Fibroblast of the conjunctiva (primary cell): ENCODE measurements around the gene CSNK1E.
"Not testable (repeated sequence)": the region's sequence is repeated elsewhere in the genome, so short reads cannot be mapped to it uniquely, and the experiment has no call there.

ENCODE experiments used
- DNase-seq: peaks from one replicate; pipeline ENCODE4 v3.0.0-alpha.2; 2010; ENCODE audit warnings: low read depth

CSNK1E gene

GRCh38 chr22:38317122-38317994 lies at the start of gene CSNK1E:
Gene CSNK1E, minus strand, starts transcription at chr22:38317433. Its CDS starts 3,276 bp downstream, at chr22:38314157.
- no peak for DNase-seq

DNA sequence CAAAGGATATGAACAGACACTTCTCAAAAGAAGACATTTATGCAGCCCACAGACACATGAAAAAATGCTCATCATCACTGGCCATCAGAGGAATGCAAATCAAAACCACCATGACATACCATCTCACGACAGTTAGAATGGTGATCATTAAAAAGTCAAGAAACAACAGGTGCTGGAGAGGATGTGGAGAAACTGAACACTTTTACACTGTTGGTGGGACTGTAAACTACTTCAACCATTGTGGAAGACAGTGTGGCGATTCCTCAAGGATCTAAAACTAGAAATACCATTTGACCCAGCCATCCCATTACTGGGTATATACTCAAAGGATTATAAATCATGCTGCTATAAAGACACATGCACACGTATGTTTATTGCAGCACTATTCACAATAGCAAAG lies 48.6 kb upstream of the CSNK1E start:
- DNase-seq: not testable (repeated sequence)

DNA sequence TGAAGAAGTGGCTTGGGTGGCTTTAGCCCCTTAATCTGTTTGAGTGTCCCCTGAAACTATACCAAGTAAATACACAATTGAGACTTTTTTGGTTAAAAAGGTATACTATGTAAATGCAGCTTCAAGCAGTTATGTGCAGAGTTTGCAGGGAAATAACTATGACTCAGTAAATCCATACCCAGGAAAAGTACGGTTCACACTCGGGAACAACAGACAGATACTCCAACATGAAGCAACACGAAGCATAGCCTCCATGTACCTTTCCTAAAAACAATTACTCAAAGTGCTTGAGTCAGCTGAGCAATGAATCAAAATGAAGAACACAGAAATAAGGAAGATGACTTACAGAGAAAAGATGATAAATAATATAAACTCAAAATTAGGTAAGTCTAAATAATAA lies 47.9 kb upstream of the CSNK1E start:
- not testable (repeated sequence) for DNase-seq

- not testable (repeated sequence) for DNase-seq
Observed at GRCh38 chr22:38360560-38360959, 43.3 kb upstream of the CSNK1E start.

DNA sequence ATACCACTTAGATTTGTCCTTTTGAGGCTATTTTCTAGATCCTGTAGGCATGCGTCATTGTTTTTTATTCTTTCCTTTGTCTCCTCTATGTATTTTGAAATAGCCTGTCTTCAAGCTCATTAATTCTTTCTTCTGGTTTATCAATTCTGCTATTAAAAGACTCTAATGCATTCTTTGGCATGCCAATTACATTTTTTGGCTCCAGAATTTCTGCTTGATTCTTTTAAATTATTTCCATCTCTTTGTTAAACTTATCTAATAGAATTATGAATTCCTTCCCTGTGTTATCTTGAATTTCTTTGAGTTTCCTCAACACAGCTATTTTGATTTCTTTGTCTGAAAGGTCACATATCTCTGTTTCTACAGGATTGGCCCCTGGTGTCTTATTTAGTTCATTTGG lies 42.6 kb upstream of the CSNK1E start:
- not testable (repeated sequence) for DNase-seq

GRCh38 chr22:38357971-38358370 lies 40.7 kb upstream of the CSNK1E start:
- DNase-seq: not testable (repeated sequence)

- DNase-seq: no peak
Observed at GRCh38 chr22:38355275-38355674, 38.0 kb upstream of the CSNK1E start.

DNA sequence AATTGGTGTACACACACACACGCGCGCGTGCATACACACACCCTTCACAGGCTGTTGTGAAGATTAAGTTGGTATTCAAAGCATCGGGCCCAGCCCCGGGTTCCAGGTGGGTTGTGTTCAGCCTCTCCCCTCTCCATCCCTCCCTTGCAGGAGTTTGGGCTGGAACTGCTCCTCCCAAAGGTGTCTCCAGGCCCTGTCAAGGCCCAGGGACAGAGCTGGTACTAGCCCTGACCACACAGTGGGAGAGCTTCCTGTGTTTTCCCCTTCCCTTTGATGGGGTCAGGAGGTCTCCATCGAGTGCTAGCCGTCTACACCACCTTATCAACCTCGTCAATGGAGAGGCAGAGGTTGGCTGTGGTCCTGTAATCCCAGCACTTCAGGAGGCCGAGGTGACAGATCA lies 36.5 kb upstream of the CSNK1E start:
- no peak for DNase-seq

- peak; percentile 21 for DNase-seq
Observed at GRCh38 chr22:38353142-38353629, 36.0 kb upstream of the CSNK1E start.

- DNase-seq: no peak
Observed at GRCh38 chr22:38352436-38352835, 35.2 kb upstream of the CSNK1E start.

- no peak for DNase-seq
Observed at GRCh38 chr22:38350444-38351359, 33.5 kb upstream of the CSNK1E start.

DNA sequence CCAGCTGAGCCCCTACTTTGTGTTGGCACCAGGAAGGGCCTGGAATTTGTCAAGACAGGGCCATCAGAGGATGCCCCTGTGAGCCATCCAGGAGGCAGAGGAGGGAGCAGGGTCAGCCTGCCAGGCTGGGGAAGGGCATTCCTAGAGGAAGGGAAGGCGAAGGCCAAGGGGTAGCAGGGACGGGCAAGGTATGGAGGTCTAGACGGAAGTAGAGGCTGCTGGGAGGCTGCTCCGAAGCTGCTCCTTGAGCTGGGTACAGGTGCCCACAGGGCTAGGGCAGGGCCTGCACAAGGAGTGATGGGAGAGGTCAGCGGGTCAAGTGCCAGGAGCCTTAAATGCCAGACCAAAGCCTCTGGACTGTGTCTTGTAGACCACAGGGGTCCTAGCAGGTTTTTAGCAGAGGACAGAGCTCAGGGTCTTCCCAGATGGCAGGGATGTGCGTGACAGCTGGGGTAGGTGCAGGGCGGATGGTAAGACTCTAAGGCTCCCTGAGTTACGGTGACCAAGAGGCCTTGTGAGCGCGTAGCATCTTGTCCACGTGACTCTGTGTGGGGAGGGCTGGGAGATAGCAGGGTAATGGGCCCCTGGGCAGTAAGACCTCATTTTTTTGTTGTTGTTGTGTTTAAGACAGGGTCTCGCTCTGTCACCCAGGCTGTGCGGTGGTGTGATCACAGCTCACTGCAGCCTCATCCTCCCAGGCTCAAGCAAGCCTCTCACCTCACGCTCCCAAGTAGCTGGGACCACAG lies 31.7 kb upstream of the CSNK1E start:
- no peak for DNase-seq

GRCh38 chr22:38347944-38348750 lies 30.9 kb upstream of the CSNK1E start:
- DNase-seq: no peak

- DNase-seq: no peak
Observed at GRCh38 chr22:38347181-38347943, 30.1 kb upstream of the CSNK1E start.

DNA sequence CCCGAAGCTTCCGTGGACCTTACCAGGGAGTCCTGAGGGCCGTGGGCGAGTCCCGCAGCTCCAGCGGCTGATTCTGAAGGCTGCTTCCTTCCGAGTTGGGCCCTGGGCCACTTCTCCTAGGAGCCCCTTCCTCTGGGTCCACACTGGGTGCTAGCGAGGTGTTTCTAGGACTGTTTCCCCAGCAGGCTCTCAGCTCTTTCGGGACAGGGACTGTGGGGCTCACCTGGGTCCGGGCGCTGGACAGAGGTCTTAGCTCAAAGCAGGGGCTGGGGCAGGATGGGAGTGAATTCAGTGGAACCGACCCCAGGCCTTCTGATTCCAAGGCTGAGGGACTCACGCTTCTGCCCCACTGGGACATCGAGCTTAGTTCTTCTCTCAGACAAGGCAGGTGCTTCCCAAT lies 29.3 kb upstream of the CSNK1E start:
- DNase-seq: no peak

DNA sequence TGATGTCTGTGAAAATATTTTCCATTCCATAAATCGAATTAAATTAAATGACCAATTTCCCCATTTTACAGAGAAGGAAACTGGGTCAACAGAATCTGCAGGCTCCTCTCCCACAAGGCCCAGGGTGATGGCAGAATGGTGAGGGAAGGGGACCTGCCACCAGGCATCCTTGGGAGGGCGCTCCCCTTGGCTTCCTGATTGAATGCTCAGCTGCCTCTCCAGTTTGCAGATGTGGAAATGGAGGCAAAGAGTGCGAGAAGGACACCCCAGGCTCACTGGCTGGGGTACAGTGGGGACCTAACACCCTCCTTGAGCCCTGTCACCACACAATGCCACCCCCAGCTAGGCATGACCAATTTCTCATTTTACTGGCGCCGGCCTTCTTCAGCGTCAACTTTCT lies 28.5 kb upstream of the CSNK1E start:
- no peak for DNase-seq

- not testable (repeated sequence) for DNase-seq
Observed at GRCh38 chr22:38339893-38340292, 22.7 kb upstream of the CSNK1E start.

DNA sequence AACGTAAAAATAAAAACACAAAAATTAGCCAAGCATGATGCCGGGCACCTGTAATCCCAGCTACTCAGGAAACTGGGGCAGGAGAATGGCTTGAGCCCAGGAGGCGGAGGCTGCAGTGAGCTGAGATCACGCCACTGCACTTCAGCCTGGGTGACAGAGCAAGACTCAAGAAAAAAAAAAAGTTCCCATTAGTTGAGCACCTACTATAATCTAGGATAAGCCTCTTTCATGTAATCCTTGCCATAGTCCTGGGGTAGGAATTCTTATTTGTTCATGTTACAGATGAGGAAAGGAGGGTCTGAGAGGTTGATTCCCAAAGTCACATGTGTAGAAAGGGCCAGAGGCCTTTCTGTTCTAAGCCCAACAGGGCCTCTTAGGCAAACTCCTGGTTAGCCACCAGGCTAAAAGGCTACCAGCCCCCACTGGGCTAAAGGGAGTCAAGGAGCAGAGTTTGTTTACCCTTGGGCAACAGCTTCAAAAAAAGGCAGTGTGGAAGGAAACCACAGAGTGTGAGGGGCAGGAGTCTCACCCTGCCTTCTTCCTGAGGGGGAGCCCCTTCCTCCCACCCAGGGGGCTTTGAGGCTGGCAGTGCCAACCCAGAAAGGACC lies 21.6 kb upstream of the CSNK1E start:
- no peak for DNase-seq

DNA sequence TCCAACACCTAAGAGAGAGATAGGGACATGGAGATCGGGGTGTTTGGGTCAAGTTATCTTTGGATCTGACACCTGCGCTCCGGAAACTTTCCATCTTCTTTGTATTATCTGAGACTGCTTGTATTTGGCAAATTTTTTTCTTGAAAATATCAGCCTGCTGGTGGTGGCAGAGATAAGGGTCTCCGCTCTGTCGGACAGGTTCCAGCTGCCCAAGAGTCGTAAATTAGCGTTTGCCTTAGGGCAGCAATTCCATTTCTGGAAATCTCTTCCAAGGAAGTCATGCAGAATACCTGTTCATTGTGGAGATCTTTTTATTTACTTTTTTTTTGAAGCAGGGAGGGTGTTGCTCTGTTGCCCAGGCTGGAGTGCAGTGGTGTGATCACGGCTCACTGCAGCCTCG lies 19.5 kb upstream of the CSNK1E start:
- no peak for DNase-seq

DNA sequence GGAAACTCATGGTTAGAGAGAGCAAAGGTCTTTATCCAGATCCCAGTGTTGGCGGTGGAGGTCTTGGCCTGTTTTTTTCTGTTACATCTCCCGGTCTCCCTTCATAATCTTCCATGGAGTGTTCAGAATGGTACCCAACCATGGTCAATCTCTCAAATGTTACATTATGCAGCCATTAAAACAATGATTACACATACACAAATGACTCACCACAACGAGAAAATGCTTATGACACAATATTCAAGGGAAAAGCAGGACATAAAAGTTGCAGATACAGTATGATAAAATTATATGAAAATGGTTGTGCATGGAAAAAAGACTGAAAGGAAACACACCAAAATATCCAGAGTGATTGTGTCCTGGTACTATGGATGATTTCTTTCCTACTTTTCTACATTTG lies 17.8 kb upstream of the CSNK1E start:
- DNase-seq: no peak
